ENCODE results near the gene THAP12. TPM values are rescaled to one million over a fixed set of nuclear protein-coding genes. Genes with fewer than 3 reads are reported as not detected.

Gene THAP12
- polyA plus RNA-seq, 1 donor (not counting 4 experiments of a cell fraction or from before 2014, with no cell fraction given), result 49.8 TPM

DNA sequence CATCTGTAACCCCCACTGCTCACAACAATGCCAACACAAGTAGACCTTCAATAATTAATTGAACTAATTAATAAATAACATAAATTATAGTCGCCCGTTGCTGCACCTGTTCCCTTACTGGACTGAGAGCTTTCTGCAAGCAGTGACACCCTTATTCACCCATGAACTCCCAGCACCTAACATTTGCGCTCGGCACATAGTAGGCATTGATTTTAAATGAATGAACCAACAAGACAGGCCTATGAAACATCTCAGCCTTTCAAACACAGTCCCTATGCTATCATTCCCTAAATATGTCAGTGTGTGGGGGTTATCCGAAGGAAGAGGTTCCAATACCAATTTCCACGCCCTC, 1.1 kb downstream of the THAP12 start:
- no peaks in the 10 kb centered on the region for H3K9me3 ChIP-seq (ENCODE audit: control insufficient read depth, low read depth, low read length)
- no peaks in the 10 kb centered on the region for H3K27me3 ChIP-seq (ENCODE audit: control insufficient read depth, extremely low read depth, insufficient read depth, low read length)
- H3K79me2 ChIP-seq (ENCODE audit: control insufficient read depth, insufficient read depth, low read length), result peaks cover 55% of the 10 kb centered on the region
- no peaks in the 10 kb centered on the region for H3K9me1 ChIP-seq (ENCODE audit: control insufficient read depth, extremely low read depth, insufficient read depth, low read length)
- no peak for TF ChIP-seq EZH2 (IDR thresholded peaks at IDR 0.05; ENCODE audit: low read length)
- peak overlapping the region; percentile 63 to 90 (median 65) for H3K4me3 ChIP-seq (ENCODE audit: control insufficient read depth in 2 of 3, extremely low read depth in 1 of 3, insufficient read depth in 2 of 3, low read depth in 1 of 3, low read length in 3 of 3)
- H3K4me2 ChIP-seq (ENCODE audit: control insufficient read depth, extremely low read depth, insufficient read depth, low read depth, low read length), result peak overlapping the region; percentile 93
- H3K4me1 ChIP-seq (ENCODE audit: control insufficient read depth, extremely low read depth, insufficient read depth, low read length), result peaks cover 13% of the 10 kb centered on the region
- DNase-seq (ENCODE audit: low read depth, low spot score) (no peak), FAIRE-seq (no peak)
- peak overlapping the region; percentile 63 for H3K27ac ChIP-seq (ENCODE audit: control insufficient read depth, insufficient read depth, low read length)
- H2AFZ ChIP-seq (ENCODE audit: control insufficient read depth, low read length), result peak overlapping the region; percentile 2
- H3K36me3 ChIP-seq (ENCODE audit: control insufficient read depth in 2 of 2, extremely low read depth in 1 of 2, insufficient read depth in 2 of 2, low read length in 2 of 2), result no peaks in the 10 kb centered on the region
- dilution Hi-C loops (cut with MboI; ENCODE audit: extremely low pct_ligation_motif_present, low sequenced_read_pairs), result no loop called here
- H4K20me1 ChIP-seq (ENCODE audit: control insufficient read depth, extremely low read depth, insufficient read depth, low read length), result peaks cover 3% of the 10 kb centered on the region
- peak overlapping the region; percentile 84 for H3K9ac ChIP-seq (ENCODE audit: control insufficient read depth, extremely low read depth, insufficient read depth, low read length)

DNA sequence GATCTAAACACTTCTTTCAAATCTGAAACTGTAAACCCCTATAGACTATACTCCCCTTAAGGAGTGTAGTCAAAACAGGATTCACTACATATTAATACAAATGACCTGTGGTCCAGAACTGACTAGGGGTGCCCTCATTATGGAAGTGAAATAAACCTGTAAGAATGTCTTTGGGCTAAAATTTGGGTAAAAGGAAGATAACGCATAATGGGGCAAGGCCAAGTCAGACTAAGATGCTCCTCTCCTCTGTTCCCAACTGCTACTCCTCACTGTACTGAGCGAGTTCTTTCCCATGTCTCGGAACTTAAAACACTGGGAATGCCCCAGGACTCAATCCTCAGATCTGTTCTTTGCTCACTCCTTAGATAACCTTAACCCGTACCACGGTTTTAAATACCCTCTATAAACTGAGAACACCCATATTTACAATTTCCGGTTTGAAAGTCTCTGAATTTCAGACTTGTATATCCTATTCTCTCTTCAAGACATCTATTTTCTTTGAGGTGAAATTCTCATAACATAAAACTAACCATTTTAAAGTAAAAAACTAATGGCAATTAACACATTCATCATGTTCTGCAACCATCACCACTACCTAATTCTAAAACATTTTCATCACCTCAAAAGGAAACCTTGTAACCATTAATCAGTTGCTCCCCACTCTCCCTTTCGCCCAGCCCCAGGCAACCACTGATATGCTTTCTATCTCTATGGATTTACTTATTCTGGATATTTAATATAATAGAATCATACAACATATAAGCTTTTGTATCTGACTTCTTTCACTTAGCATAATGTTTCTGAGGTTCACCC, 4.0 kb downstream of the THAP12 start:
- no peak for FAIRE-seq
- Histone ChIP-seq H3K79me2 (ENCODE audit: control insufficient read depth, insufficient read depth, low read length) (peaks cover 82% of the 10 kb centered on the region), H3K4me2 (ENCODE audit: control insufficient read depth, extremely low read depth, insufficient read depth, low read depth, low read length) (no peak overlapping the region), H3K4me3 (ENCODE audit: control insufficient read depth in 2 of 3, extremely low read depth in 1 of 3, insufficient read depth in 2 of 3, low read depth in 1 of 3, low read length in 3 of 3) (no peak overlapping the region), H4K20me1 (ENCODE audit: control insufficient read depth, extremely low read depth, insufficient read depth, low read length) (peaks cover 3% of the 10 kb centered on the region), H3K36me3 (ENCODE audit: control insufficient read depth in 2 of 2, extremely low read depth in 1 of 2, insufficient read depth in 2 of 2, low read length in 2 of 2) (no peaks in the 10 kb centered on the region), H3K27me3 (ENCODE audit: control insufficient read depth, extremely low read depth, insufficient read depth, low read length) (no peaks in the 10 kb centered on the region), H3K9ac (ENCODE audit: control insufficient read depth, extremely low read depth, insufficient read depth, low read length) (no peak overlapping the region), H3K27ac (ENCODE audit: control insufficient read depth, insufficient read depth, low read length) (no peak overlapping the region), H3K9me1 (ENCODE audit: control insufficient read depth, extremely low read depth, insufficient read depth, low read length) (no peaks in the 10 kb centered on the region), H3K9me3 (ENCODE audit: control insufficient read depth, low read depth, low read length) (no peaks in the 10 kb centered on the region), H2AFZ (ENCODE audit: control insufficient read depth, low read length) (no peak overlapping the region), H3K4me1 (ENCODE audit: control insufficient read depth, extremely low read depth, insufficient read depth, low read length) (peaks cover 9% of the 10 kb centered on the region)
- TF ChIP-seq, protein P1, sequence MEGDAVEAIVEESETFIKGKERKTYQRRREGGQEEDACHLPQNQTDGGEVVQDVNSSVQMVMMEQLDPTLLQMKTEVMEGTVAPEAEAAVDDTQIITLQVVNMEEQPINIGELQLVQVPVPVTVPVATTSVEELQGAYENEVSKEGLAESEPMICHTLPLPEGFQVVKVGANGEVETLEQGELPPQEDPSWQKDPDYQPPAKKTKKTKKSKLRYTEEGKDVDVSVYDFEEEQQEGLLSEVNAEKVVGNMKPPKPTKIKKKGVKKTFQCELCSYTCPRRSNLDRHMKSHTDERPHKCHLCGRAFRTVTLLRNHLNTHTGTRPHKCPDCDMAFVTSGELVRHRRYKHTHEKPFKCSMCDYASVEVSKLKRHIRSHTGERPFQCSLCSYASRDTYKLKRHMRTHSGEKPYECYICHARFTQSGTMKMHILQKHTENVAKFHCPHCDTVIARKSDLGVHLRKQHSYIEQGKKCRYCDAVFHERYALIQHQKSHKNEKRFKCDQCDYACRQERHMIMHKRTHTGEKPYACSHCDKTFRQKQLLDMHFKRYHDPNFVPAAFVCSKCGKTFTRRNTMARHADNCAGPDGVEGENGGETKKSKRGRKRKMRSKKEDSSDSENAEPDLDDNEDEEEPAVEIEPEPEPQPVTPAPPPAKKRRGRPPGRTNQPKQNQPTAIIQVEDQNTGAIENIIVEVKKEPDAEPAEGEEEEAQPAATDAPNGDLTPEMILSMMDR (optimal IDR thresholded peaks at IDR 0.05 in 1 of 3, IDR thresholded peaks at IDR 0.05 in 1 of 3, conservative IDR thresholded peaks at IDR 0.05 in 1 of 3; ENCODE audit: extremely low read depth in 1 of 3, insufficient read depth in 2 of 3, low read length in 3 of 3), result no peak
- no peak for TF ChIP-seq EZH2 (IDR thresholded peaks at IDR 0.05; ENCODE audit: low read length)
- DNase-seq (ENCODE audit: low read depth, low spot score), result no peak
- dilution Hi-C loops (cut with MboI; ENCODE audit: extremely low pct_ligation_motif_present, low sequenced_read_pairs), result no loop called here

All from keratinocyte (primary cell).